Caco-2 (cell line): ENCODE measurements around the gene GJD2. TPM values are rescaled to one million over a fixed set of nuclear protein-coding genes. Genes with fewer than 3 reads are reported as not detected.

Experiments
- BruUV-seq: library from RNA; stranded (reverse); fragments of 400-500 nt; replicated peaks from 2 replicates; lab custom pipeline; 2021; lab: Mats Ljungman, UMichigan
- CTCF ChIA-PET: fragments of 300-600 bp; sonication (Branson Sonifier 250); formaldehyde crosslinking; loops from one replicate; lab custom pipeline; 2022; ENCODE audit warnings: antibody characterized with exemption; lab: Charles Lee
- POLR2A ChIA-PET: fragments of 300-600 bp; sonication (Branson Sonifier 250); formaldehyde crosslinking; loops from one replicate; lab custom pipeline; 2022; ENCODE audit warnings: antibody characterized with exemption; lab: Charles Lee
- DNase-seq, 2 experiments: peaks; one replicate each; pipeline versions ENCODE4 v3.0.0 to v3.0.0-alpha.2; 2020 to 2022
- H3K27me3 ChIP-seq: replicated peaks from 2 replicates; pipeline ENCODE4 v1.6.0; 2011; ENCODE audit warnings: low read length; ENCODE audit not compliant: control insufficient read depth, insufficient read depth
- H3K36me3 ChIP-seq: 2 replicates; pipeline ENCODE4 v1.5.1; 2011; ENCODE audit warnings: low read length; ENCODE audit not compliant: control insufficient read depth, insufficient read depth
- H3K4me1 ChIP-seq: fragments of 250-450 bp; sonication (Bioruptor Pico); 2 replicates; pipeline ENCODE4 v1.5.1; 2020; ENCODE audit warnings: mild to moderate bottlenecking
- H3K4me3 ChIP-seq: 2 replicates; pipeline ENCODE4 v1.5.1; 2011; ENCODE audit warnings: low read depth, mild to moderate bottlenecking, control low read depth, low read length
- H3K9me3 ChIP-seq: fragments of 250-450 bp; sonication (Bioruptor Pico); 2 replicates; pipeline ENCODE4 v1.5.1; 2020; ENCODE audit warnings: mild to moderate bottlenecking, moderate library complexity
- H3K27ac Mint-ChIP-seq: one replicate; pipeline ENCODE4 v1.8.0; 2022; ENCODE audit warnings: mixed read lengths; ENCODE audit not compliant: unreplicated experiment
- H3K27me3 Mint-ChIP-seq: one replicate; pipeline ENCODE4 v1.8.0; 2022; ENCODE audit warnings: mixed read lengths; ENCODE audit not compliant: insufficient read depth, unreplicated experiment
- H3K36me3 Mint-ChIP-seq: one replicate; pipeline ENCODE4 v1.8.0; 2022; ENCODE audit warnings: mild to moderate bottlenecking, mixed read lengths; ENCODE audit not compliant: insufficient read depth, unreplicated experiment
- H3K4me1 Mint-ChIP-seq: one replicate; pipeline ENCODE4 v1.8.0; 2022; ENCODE audit warnings: low read depth, mixed read lengths; ENCODE audit not compliant: unreplicated experiment
- H3K4me3 Mint-ChIP-seq: one replicate; pipeline ENCODE4 v1.8.0; 2022; ENCODE audit warnings: mild to moderate bottlenecking, moderate library complexity, mixed read lengths; ENCODE audit not compliant: unreplicated experiment
- H3K9me3 Mint-ChIP-seq: one replicate; pipeline ENCODE4 v1.8.0; 2022; ENCODE audit warnings: mixed read lengths; ENCODE audit not compliant: unreplicated experiment
- CTCF ChIP-seq, 2 experiments: fragments of 200-600 bp in 1 of 2; IDR thresholded peaks; 1 replicate in 1 of 2; 2 replicates in 1 of 2; pipeline versions ENCODE4 v1.5.1 to v1.8.0; 2011 to 2022; ENCODE audit warnings: antibody characterized with exemption in 1 of 2, control low read depth in 1 of 2, inconsistent platforms in 1 of 2, low read depth in 1 of 2, low read length in 1 of 2, mild to moderate bottlenecking in 1 of 2, moderate library complexity in 1 of 2; ENCODE audit not compliant: insufficient read depth in 1 of 2, severe bottlenecking in 1 of 2, unreplicated experiment in 1 of 2
- intact Hi-C: fragments of 100-400 bp; cut with micrococcal nuclease; formaldehyde crosslinking; loops from one replicate; pipeline ENCODE4 v1.10.0; 2022; ENCODE audit not compliant: unreplicated experiment
- total RNA-seq: library from RNA; stranded (reverse); gene quantifications from 2 replicates; pipeline ENCODE4 v1.2.3, GENCODE V29; 2022

Gene GJD2
- total RNA-seq, 1 experiment from 2014 or later: not detected

GRCh38 chr15:34793071-34793470 lies 38.3 kb upstream of the GJD2 start:
- Mint-ChIP-seq H3K9me3 (no peaks in the 10 kb centered on the region), H3K4me3 (no peak overlapping the region), H3K36me3 (no peaks in the 10 kb centered on the region), H3K27ac (no peak overlapping the region), H3K27me3 (peaks cover 29% of the 10 kb centered on the region), H3K4me1 (no peaks in the 10 kb centered on the region)
- no TSS peak for BruUV-seq
- no peak for TF ChIP-seq CTCF (IDR thresholded peaks at IDR 0.05; ENCODE audit: insufficient read depth in 1 of 2, low read depth in 1 of 2, low read length in 1 of 2, severe bottlenecking in 1 of 2, unreplicated experiment in 1 of 2)
- Histone ChIP-seq H3K4me3 (no peak overlapping the region), H3K36me3 (no peaks in the 10 kb centered on the region), H3K27me3 (no peaks in the 10 kb centered on the region; the same call in 1 of the 2 replicates), H3K4me1 (no peaks in the 10 kb centered on the region), H3K9me3 (no peaks in the 10 kb centered on the region)
- intact Hi-C loops: no loop called here
- no peak for DNase-seq
- ChIA-PET CTCF (no interaction called here), POLR2A (no interaction called here)

GRCh38 chr15:34791701-34792100 lies 36.9 kb upstream of the GJD2 start:
- H3K27me3 ChIP-seq: no peaks in the 10 kb centered on the region; the same call in none of the 2 replicates
- H3K9me3 Mint-ChIP-seq: no peaks in the 10 kb centered on the region
- no peak for TF ChIP-seq CTCF (IDR thresholded peaks at IDR 0.05; ENCODE audit: insufficient read depth in 1 of 2, low read depth in 1 of 2, low read length in 1 of 2, severe bottlenecking in 1 of 2, unreplicated experiment in 1 of 2)
- H3K36me3 ChIP-seq: no peaks in the 10 kb centered on the region
- no peak overlapping the region for H3K4me3 ChIP-seq
- H3K4me1 Mint-ChIP-seq: no peaks in the 10 kb centered on the region
- no peaks in the 10 kb centered on the region for H3K9me3 ChIP-seq
- intact Hi-C loops: no loop called here
- H3K4me3 Mint-ChIP-seq: no peak overlapping the region
- POLR2A ChIA-PET: no interaction called here
- no peak overlapping the region for H3K27ac Mint-ChIP-seq
- no peaks in the 10 kb centered on the region for H3K36me3 Mint-ChIP-seq
- H3K27me3 Mint-ChIP-seq: peaks cover 26% of the 10 kb centered on the region
- BruUV-seq: no TSS peak
- no peaks in the 10 kb centered on the region for H3K4me1 ChIP-seq
- no peak for DNase-seq
- CTCF ChIA-PET: no interaction called here

GRCh38 chr15:34790121-34790520 lies 35.3 kb upstream of the GJD2 start:
- H3K36me3 ChIP-seq: no peaks in the 10 kb centered on the region
- intact Hi-C loops: no loop called here
- Mint-ChIP-seq H3K27ac (no peak overlapping the region), H3K4me1 (no peaks in the 10 kb centered on the region), H3K4me3 (no peak overlapping the region), H3K27me3 (peaks cover 26% of the 10 kb centered on the region), H3K9me3 (no peaks in the 10 kb centered on the region), H3K36me3 (no peaks in the 10 kb centered on the region)
- no peaks in the 10 kb centered on the region for H3K4me1 ChIP-seq
- no peaks in the 10 kb centered on the region for H3K9me3 ChIP-seq
- ChIA-PET POLR2A (no interaction called here), CTCF (no interaction called here)
- no peak for DNase-seq
- no TSS peak for BruUV-seq
- no peak overlapping the region for H3K4me3 ChIP-seq
- no peak for TF ChIP-seq CTCF (IDR thresholded peaks at IDR 0.05; ENCODE audit: insufficient read depth in 1 of 2, low read depth in 1 of 2, low read length in 1 of 2, severe bottlenecking in 1 of 2, unreplicated experiment in 1 of 2)
- H3K27me3 ChIP-seq: no peaks in the 10 kb centered on the region; the same call in 1 of the 2 replicates
